Kidney (tissue), 14 donors: ENCODE measurements around the gene CHD9NB. TPM values are rescaled to one million over a fixed set of nuclear protein-coding genes. Genes with fewer than 3 reads are reported as not detected.

Experiments
- DNase-seq, 5 donors: peaks; one replicate each; pipeline ENCODE4 v3.0.0-alpha.2; 2013 to 2020
- FAIRE-seq: peaks from 2 replicates; lab custom pipeline; 2012; peaks lifted over from hg19 to GRCh38; lab: Jason Lieb, UNC
- H3K27ac ChIP-seq, 2 donors: one replicate each; pipeline ENCODE4 v1.7.0; 2013; ENCODE audit warnings: low read depth in 2 of 2, low read length in 2 of 2, inconsistent platforms in 1 of 2
- H3K27me3 ChIP-seq: one replicate; pipeline ENCODE4 v1.7.1; 2013; ENCODE audit warnings: low read length, inconsistent platforms; ENCODE audit not compliant: control insufficient read depth, insufficient read depth
- H3K36me3 ChIP-seq, 3 donors: one replicate each; pipeline versions ENCODE4 v1.7.0 to v1.7.1; 2013; ENCODE audit warnings: low read length in 3 of 3, control low read depth in 1 of 3, inconsistent platforms in 1 of 3; ENCODE audit not compliant: insufficient read depth in 3 of 3, control insufficient read depth in 2 of 3
- H3K4me1 ChIP-seq, 3 donors: one replicate each; pipeline versions ENCODE4 v1.7.0 to v1.7.1; 2013; ENCODE audit warnings: low read length in 3 of 3, inconsistent platforms in 1 of 3, low read depth in 1 of 3; ENCODE audit not compliant: control insufficient read depth in 2 of 3, insufficient read depth in 2 of 3
- H3K4me3 ChIP-seq, 3 donors: one replicate each; pipeline versions ENCODE4 v1.7.0 to v1.8.1; 2013; ENCODE audit warnings: low read length in 3 of 3, control low read depth in 1 of 3, inconsistent platforms in 1 of 3
- H3K9ac ChIP-seq, 3 donors: one replicate each; pipeline versions ENCODE4 v1.7.0 to v1.7.1; 2013; ENCODE audit warnings: low read length in 3 of 3, control low read depth in 1 of 3, inconsistent platforms in 1 of 3
- H3K9me3 ChIP-seq, 3 donors: one replicate each; pipeline versions ENCODE4 v1.7.0 to v1.7.1; 2013; ENCODE audit warnings: low read length in 3 of 3, control low read depth in 1 of 3, inconsistent platforms in 1 of 3; ENCODE audit not compliant: control insufficient read depth in 2 of 3, insufficient read depth in 1 of 3
- intact Hi-C: fragments of 100-400 bp; cut with DNase I; formaldehyde crosslinking; loops from one replicate; pipeline ENCODE4 v1.11.1; 2022
- polyA plus RNA-seq: library from polyadenylated mRNA; stranded (reverse); fragments of 350-450 nt; fragmentation: Illumina TruSeq; extraction: RNeasy Lipid Tissue Mini Kit (QIAGEN cat#74804); gene quantifications from one replicate; pipeline ENCODE4 v1.2.3, GENCODE V29; 2014; ENCODE audit warnings: low read depth, low replicate concordance; ENCODE audit not compliant: insufficient read depth
- total RNA-seq: library from RNA; stranded (reverse); fragmentation: NEBNext Ultra II Directional; extraction: Animal tissue kit (Norgen Biotek cat#: 25700); gene quantifications from one replicate; pipeline ENCODE4 v1.2.1, GENCODE V29; 2021
- TF ChIP-seq, protein P1 (sequence below): IDR thresholded peaks from 3 replicates; pipeline ENCODE4 v1.5.1; 2012; ENCODE audit warnings: mild to moderate bottlenecking, moderate library complexity, borderline replicate concordance; ENCODE audit not compliant: insufficient read depth; ENCODE audit errors: extremely low read depth
- donor health status: control.
- donor health status: control.
- donor health status: control.
- donor health status: control.
- donor health status: control.
- donor health status: DM: yes; HTN: yes; CAD: no.
- donor health status: Normal renal cell carcinoma (clear cell type).

CHD9NB gene
- total and polyA plus RNA-seq, 2 donors from 2014 or later = 9.8 to 26.2 TPM

GRCh38 chr16:53083119-53083518 is 30.4 kb upstream of the CHD9NB start:
- no peak overlapping the region for H3K9ac ChIP-seq
- no peaks in the 10 kb centered on the region for H3K9me3 ChIP-seq
- H3K4me1 ChIP-seq = peaks cover 2 to 32% (median 15%) of the 10 kb centered on the region in 3 donors
- H3K36me3 ChIP-seq = no peaks in the 10 kb centered on the region
- intact Hi-C loops = no loop called here
- H3K27me3 ChIP-seq = no peaks in the 10 kb centered on the region
- FAIRE-seq (no peak), DNase-seq (no peak)
- H3K27ac ChIP-seq = no peak overlapping the region
- no peak overlapping the region for H3K4me3 ChIP-seq
- TF ChIP-seq, protein P1, sequence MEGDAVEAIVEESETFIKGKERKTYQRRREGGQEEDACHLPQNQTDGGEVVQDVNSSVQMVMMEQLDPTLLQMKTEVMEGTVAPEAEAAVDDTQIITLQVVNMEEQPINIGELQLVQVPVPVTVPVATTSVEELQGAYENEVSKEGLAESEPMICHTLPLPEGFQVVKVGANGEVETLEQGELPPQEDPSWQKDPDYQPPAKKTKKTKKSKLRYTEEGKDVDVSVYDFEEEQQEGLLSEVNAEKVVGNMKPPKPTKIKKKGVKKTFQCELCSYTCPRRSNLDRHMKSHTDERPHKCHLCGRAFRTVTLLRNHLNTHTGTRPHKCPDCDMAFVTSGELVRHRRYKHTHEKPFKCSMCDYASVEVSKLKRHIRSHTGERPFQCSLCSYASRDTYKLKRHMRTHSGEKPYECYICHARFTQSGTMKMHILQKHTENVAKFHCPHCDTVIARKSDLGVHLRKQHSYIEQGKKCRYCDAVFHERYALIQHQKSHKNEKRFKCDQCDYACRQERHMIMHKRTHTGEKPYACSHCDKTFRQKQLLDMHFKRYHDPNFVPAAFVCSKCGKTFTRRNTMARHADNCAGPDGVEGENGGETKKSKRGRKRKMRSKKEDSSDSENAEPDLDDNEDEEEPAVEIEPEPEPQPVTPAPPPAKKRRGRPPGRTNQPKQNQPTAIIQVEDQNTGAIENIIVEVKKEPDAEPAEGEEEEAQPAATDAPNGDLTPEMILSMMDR = no peak

- Histone ChIP-seq H3K4me1 (peaks cover 2 to 32% (median 15%) of the 10 kb centered on the region in 3 donors), H3K9ac (no peak overlapping the region), H3K27me3 (no peaks in the 10 kb centered on the region), H3K4me3 (no peak overlapping the region), H3K9me3 (no peaks in the 10 kb centered on the region), H3K27ac (no peak overlapping the region), H3K36me3 (no peaks in the 10 kb centered on the region)
- TF ChIP-seq, protein P1 = no peak
- intact Hi-C loops = no loop called here
- FAIRE-seq (no peak), DNase-seq (no peak)
These were observed 29.8 kb upstream of the CHD9NB start for GRCh38 chr16:53082509-53082908.

DNA sequence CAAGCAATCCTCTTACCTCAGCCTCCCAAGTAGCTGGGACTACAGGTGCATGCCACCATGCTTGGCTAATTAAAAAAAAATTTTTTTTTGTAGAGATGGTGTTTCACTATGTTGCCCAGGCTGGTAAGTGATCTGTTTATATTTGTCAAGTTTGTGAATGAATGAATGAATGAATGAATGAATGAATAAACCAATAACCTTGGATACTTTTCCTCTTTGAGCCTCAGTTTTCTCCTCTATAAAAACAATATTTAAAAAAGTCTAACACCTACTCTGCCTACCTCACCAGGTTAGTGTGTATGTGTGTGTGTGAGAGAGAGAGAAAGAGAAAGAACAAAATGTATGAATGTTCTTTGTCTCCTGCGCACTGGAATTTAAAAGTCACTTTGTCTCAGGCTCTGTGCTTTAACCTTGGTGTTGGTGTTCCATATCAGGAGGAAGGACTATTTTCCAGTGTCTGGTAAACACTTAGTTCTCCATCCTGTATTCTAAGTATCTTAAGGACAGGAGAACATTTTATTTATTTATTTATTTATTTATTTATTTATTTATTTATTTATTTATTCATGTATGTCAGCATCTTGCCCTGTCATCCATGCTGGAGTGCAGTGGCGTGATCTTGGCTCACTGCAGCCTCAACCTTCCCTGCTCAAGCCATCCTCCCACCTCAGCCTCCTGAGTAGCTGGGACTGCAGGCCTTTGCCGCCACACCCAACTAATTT is 29.1 kb upstream of the CHD9NB start:
- Histone ChIP-seq H3K4me1 (peaks cover 2 to 32% (median 15%) of the 10 kb centered on the region in 3 donors), H3K9me3 (no peaks in the 10 kb centered on the region), H3K9ac (no peak overlapping the region), H3K27ac (no peak overlapping the region), H3K36me3 (no peaks in the 10 kb centered on the region), H3K27me3 (no peaks in the 10 kb centered on the region), H3K4me3 (no peak overlapping the region)
- TF ChIP-seq, protein P1 = no peak
- intact Hi-C loops = no loop called here
- DNase-seq (no peak), FAIRE-seq (no peak)
